Measurements from ENCODE around the gene LEKR1.

The LEKR1 gene

DNA sequence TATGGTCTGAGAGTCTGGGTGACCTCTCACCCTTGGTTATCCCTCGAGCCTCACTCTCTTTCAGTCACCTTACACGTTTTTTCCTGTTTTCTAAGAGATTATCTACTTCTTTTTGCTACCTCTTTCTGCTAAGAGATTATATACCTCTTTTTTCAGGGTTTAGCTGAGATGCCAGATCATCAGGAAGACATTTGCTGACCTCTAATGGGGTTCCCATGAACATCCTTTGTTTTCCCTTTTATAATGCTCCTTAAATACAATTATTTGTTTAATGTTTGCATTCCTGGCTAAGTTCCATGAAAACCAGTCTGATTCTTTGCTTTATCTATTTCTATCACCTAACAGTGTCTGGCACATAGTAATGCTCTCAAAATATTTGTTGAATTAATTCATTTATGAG lies 39.6 kb downstream of the LEKR1 start:
- no peak overlapping the region for H3K23ac ChIP-seq (ENCODE audit: low read length in 2 of 2)
- no peaks in the 10 kb centered on the region for H3K4me1 ChIP-seq (ENCODE audit: control insufficient read depth, insufficient read depth, low read depth, low read length)
- no peak overlapping the region for H3K4ac ChIP-seq (ENCODE audit: low read depth in 1 of 2, low read length in 2 of 2)
- DNase-seq, result no peak
- no peak overlapping the region for H2BK12ac ChIP-seq (ENCODE audit: low read length in 2 of 2)
- 63% methylated on average over 1 of the region's 2 CpGs for WGBS
- H3K36me3 ChIP-seq (ENCODE audit: control insufficient read depth in 1 of 2, insufficient read depth in 2 of 2, low read depth in 1 of 2, low read length in 2 of 2), result no peaks in the 10 kb centered on the region
- H2BK5ac ChIP-seq (ENCODE audit: low read depth, low read length, poor library complexity, severe bottlenecking), result no peak overlapping the region
- H3K4me2 ChIP-seq (ENCODE audit: low read length, poor library complexity, severe bottlenecking), result no peak overlapping the region
- no peak overlapping the region for H2BK120ac ChIP-seq (ENCODE audit: low read depth, low read length)
- no peak overlapping the region for H3K27ac ChIP-seq (ENCODE audit: low read length, poor library complexity, severe bottlenecking)
- no peak overlapping the region for H3K14ac ChIP-seq (ENCODE audit: low read length in 2 of 2)
- H2AFZ ChIP-seq (ENCODE audit: low read depth, low read length), result no peak overlapping the region
- H3K18ac ChIP-seq (ENCODE audit: low read depth in 1 of 2, low read length in 2 of 2), result no peak overlapping the region
- H2BK15ac ChIP-seq (ENCODE audit: low read depth, poor library complexity, severe bottlenecking), result no peak overlapping the region
- H3K9ac ChIP-seq (ENCODE audit: low read length), result no peak overlapping the region
- no peak overlapping the region for H3K4me3 ChIP-seq (ENCODE audit: insufficient read depth in 1 of 2, low read depth in 1 of 2, low read length in 2 of 2)
- H3K27me3 ChIP-seq (ENCODE audit: control insufficient read depth in 1 of 2, insufficient read depth in 1 of 2, low read length in 2 of 2), result no peaks in the 10 kb centered on the region
- H3K79me1 ChIP-seq (replicated peaks; ENCODE audit: low read length, poor library complexity, severe bottlenecking), result no peaks in the 10 kb centered on the region
- H4K91ac ChIP-seq (ENCODE audit: low read length), result no peak overlapping the region
- no peaks in the 10 kb centered on the region for H3K9me3 ChIP-seq (ENCODE audit: control insufficient read depth, low read length)
- no peak overlapping the region for H2AK5ac ChIP-seq (ENCODE audit: low read length, severe bottlenecking)
- no peak overlapping the region for H4K8ac ChIP-seq (ENCODE audit: low read length)

DNA sequence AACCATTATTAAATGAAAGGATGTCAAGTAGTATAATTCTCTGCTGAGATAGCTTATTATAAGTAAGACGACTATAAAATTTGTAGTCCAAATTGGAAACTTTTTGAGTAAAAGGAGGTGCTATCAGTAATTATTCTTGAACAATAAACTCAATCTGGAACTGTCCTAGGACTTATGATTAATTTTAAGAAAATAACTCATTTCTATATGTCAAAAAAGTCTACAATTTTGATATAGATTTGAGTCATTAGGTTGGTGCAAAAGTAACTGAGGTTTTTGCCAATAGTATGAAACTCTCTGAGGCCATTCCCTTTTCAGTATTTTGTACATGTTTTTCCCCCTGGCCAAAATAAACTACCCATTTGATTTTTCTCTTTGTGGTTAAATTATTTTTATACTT lies 41.0 kb downstream of the LEKR1 start:
- no peak overlapping the region for H2AK5ac ChIP-seq (ENCODE audit: low read length, severe bottlenecking)
- H3K14ac ChIP-seq (ENCODE audit: low read length in 2 of 2), result no peak overlapping the region
- H2AFZ ChIP-seq (ENCODE audit: low read depth, low read length), result no peak overlapping the region
- H4K91ac ChIP-seq (ENCODE audit: low read length), result no peak overlapping the region
- H2BK12ac ChIP-seq (ENCODE audit: low read length in 2 of 2), result no peak overlapping the region
- no peaks in the 10 kb centered on the region for H3K27me3 ChIP-seq (ENCODE audit: control insufficient read depth in 1 of 2, insufficient read depth in 1 of 2, low read length in 2 of 2)
- no peak overlapping the region for H3K9ac ChIP-seq (ENCODE audit: low read length)
- H3K27ac ChIP-seq (ENCODE audit: low read length, poor library complexity, severe bottlenecking), result no peak overlapping the region
- no peak overlapping the region for H3K18ac ChIP-seq (ENCODE audit: low read depth in 1 of 2, low read length in 2 of 2)
- no peak overlapping the region for H3K4me3 ChIP-seq (ENCODE audit: insufficient read depth in 1 of 2, low read depth in 1 of 2, low read length in 2 of 2)
- H3K4me2 ChIP-seq (ENCODE audit: low read length, poor library complexity, severe bottlenecking), result no peak overlapping the region
- DNase-seq, result no peak
- H2BK5ac ChIP-seq (ENCODE audit: low read depth, low read length, poor library complexity, severe bottlenecking), result no peak overlapping the region
- no peaks in the 10 kb centered on the region for H3K79me1 ChIP-seq (replicated peaks; ENCODE audit: low read length, poor library complexity, severe bottlenecking)
- peaks cover 7% of the 10 kb centered on the region for H3K9me3 ChIP-seq (ENCODE audit: control insufficient read depth, low read length)
- H3K4me1 ChIP-seq (ENCODE audit: control insufficient read depth, insufficient read depth, low read depth, low read length), result no peaks in the 10 kb centered on the region
- WGBS, result no CpG with 5 or more reads among the region's 1 CpG
- H2BK15ac ChIP-seq (ENCODE audit: low read depth, poor library complexity, severe bottlenecking), result no peak overlapping the region
- H4K8ac ChIP-seq (ENCODE audit: low read length), result no peak overlapping the region
- H3K36me3 ChIP-seq (ENCODE audit: control insufficient read depth in 1 of 2, insufficient read depth in 2 of 2, low read depth in 1 of 2, low read length in 2 of 2), result no peaks in the 10 kb centered on the region
- H3K23ac ChIP-seq (ENCODE audit: low read length in 2 of 2), result no peak overlapping the region
- H2BK120ac ChIP-seq (ENCODE audit: low read depth, low read length), result no peak overlapping the region
- H3K4ac ChIP-seq (ENCODE audit: low read depth in 1 of 2, low read length in 2 of 2), result no peak overlapping the region

DNA sequence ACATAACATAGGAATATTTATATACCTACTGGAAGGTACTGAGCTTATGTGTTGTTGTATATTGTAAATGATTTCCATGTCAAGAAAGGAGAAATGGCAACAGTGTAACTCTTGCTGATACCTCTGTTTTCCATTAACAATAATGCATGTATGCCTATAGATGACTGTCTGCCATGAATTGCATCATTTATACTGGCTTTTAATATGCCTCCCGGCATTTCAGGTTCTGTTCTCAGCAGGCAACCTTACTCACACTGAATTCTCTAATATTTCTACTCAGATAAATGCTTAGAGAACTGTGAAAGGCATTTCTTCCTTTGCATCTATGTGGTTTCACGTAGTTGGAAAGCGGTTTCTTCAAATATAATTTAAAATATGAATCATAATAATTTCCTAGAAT lies 41.8 kb downstream of the LEKR1 start:
- H2AFZ ChIP-seq (ENCODE audit: low read depth, low read length), result no peak overlapping the region
- no peak overlapping the region for H3K9ac ChIP-seq (ENCODE audit: low read length)
- no peaks in the 10 kb centered on the region for H3K4me1 ChIP-seq (ENCODE audit: control insufficient read depth, insufficient read depth, low read depth, low read length)
- no peak overlapping the region for H2BK120ac ChIP-seq (ENCODE audit: low read depth, low read length)
- no peak overlapping the region for H4K8ac ChIP-seq (ENCODE audit: low read length)
- no peak overlapping the region for H3K27ac ChIP-seq (ENCODE audit: low read length, poor library complexity, severe bottlenecking)
- peaks cover 13% of the 10 kb centered on the region for H3K9me3 ChIP-seq (ENCODE audit: control insufficient read depth, low read length)
- H4K91ac ChIP-seq (ENCODE audit: low read length), result no peak overlapping the region
- no peak overlapping the region for H3K18ac ChIP-seq (ENCODE audit: low read depth in 1 of 2, low read length in 2 of 2)
- H3K36me3 ChIP-seq (ENCODE audit: control insufficient read depth in 1 of 2, insufficient read depth in 2 of 2, low read depth in 1 of 2, low read length in 2 of 2), result no peaks in the 10 kb centered on the region
- H3K23ac ChIP-seq (ENCODE audit: low read length in 2 of 2), result no peak overlapping the region
- H2BK5ac ChIP-seq (ENCODE audit: low read depth, low read length, poor library complexity, severe bottlenecking), result no peak overlapping the region
- no peak overlapping the region for H3K4me3 ChIP-seq (ENCODE audit: insufficient read depth in 1 of 2, low read depth in 1 of 2, low read length in 2 of 2)
- H2AK5ac ChIP-seq (ENCODE audit: low read length, severe bottlenecking), result no peak overlapping the region
- H3K27me3 ChIP-seq (ENCODE audit: control insufficient read depth in 1 of 2, insufficient read depth in 1 of 2, low read length in 2 of 2), result no peaks in the 10 kb centered on the region
- no peak for DNase-seq
- H3K4me2 ChIP-seq (ENCODE audit: low read length, poor library complexity, severe bottlenecking), result no peak overlapping the region
- no peak overlapping the region for H2BK12ac ChIP-seq (ENCODE audit: low read length in 2 of 2)
- no peak overlapping the region for H3K14ac ChIP-seq (ENCODE audit: low read length in 2 of 2)
- no peak overlapping the region for H2BK15ac ChIP-seq (ENCODE audit: low read depth, poor library complexity, severe bottlenecking)
- H3K79me1 ChIP-seq (replicated peaks; ENCODE audit: low read length, poor library complexity, severe bottlenecking), result no peaks in the 10 kb centered on the region
- no CpG with 5 or more reads among the region's 3 CpGs for WGBS
- no peak overlapping the region for H3K4ac ChIP-seq (ENCODE audit: low read depth in 1 of 2, low read length in 2 of 2)

DNA sequence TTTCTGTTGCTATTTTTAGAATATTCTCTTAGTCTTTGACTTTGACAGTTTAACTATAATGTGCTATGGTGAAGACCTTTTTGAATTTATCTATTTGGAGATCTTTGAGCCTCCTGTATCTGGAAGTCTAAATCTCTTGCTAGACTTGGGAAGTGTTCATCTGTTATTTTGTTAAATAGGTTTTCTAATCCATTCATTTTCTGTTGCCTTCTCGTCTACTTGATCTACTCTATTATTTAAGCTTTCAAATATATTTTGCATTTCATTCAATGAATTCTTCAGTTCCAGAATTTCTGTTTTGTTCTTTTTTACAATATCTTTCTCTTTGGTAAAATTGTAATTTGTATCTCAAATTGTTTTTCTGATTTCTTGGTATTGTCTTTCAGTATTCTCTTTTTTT lies 47.8 kb downstream of the LEKR1 start:
- Histone ChIP-seq H4K8ac (ENCODE audit: low read length) (no peak overlapping the region), H3K36me3 (ENCODE audit: control insufficient read depth in 1 of 2, insufficient read depth in 2 of 2, low read depth in 1 of 2, low read length in 2 of 2) (no peaks in the 10 kb centered on the region), H2BK15ac (ENCODE audit: low read depth, poor library complexity, severe bottlenecking) (no peak overlapping the region), H2BK120ac (ENCODE audit: low read depth, low read length) (no peak overlapping the region), H3K27ac (ENCODE audit: low read length, poor library complexity, severe bottlenecking) (no peak overlapping the region), H3K4me2 (ENCODE audit: low read length, poor library complexity, severe bottlenecking) (no peak overlapping the region), H2BK12ac (ENCODE audit: low read length in 2 of 2) (no peak overlapping the region), H3K4me3 (ENCODE audit: insufficient read depth in 1 of 2, low read depth in 1 of 2, low read length in 2 of 2) (no peak overlapping the region), H3K9ac (ENCODE audit: low read length) (no peak overlapping the region), H3K14ac (ENCODE audit: low read length in 2 of 2) (no peak overlapping the region), H3K23ac (ENCODE audit: low read length in 2 of 2) (no peak overlapping the region), H4K91ac (ENCODE audit: low read length) (no peak overlapping the region), H3K9me3 (ENCODE audit: control insufficient read depth, low read length) (peaks cover 48% of the 10 kb centered on the region), H2AK5ac (ENCODE audit: low read length, severe bottlenecking) (no peak overlapping the region), H3K27me3 (ENCODE audit: control insufficient read depth in 1 of 2, insufficient read depth in 1 of 2, low read length in 2 of 2) (no peaks in the 10 kb centered on the region), H3K18ac (ENCODE audit: low read depth in 1 of 2, low read length in 2 of 2) (no peak overlapping the region), H2AFZ (ENCODE audit: low read depth, low read length) (no peak overlapping the region), H3K79me1 (replicated peaks; ENCODE audit: low read length, poor library complexity, severe bottlenecking) (no peaks in the 10 kb centered on the region), H2BK5ac (ENCODE audit: low read depth, low read length, poor library complexity, severe bottlenecking) (no peak overlapping the region), H3K4me1 (ENCODE audit: control insufficient read depth, insufficient read depth, low read depth, low read length) (no peaks in the 10 kb centered on the region), H3K4ac (ENCODE audit: low read depth in 1 of 2, low read length in 2 of 2) (no peak overlapping the region)
- no peak for DNase-seq
- WGBS, result no CpG with 5 or more reads among the region's 1 CpG

All from mesenchymal stem cell (in vitro differentiated cells and primary cell).